ENCODE measurements around the gene LARP1.
A peak's percentile ranks its signal among the peaks of the same experiment; 100 is the strongest.
"Not testable (repeated sequence)": the region's sequence is repeated elsewhere in the genome, so short reads cannot be mapped to it uniquely, and the experiment has no call there.

LARP1 gene

GRCh38 chr5:154755361-154756008, at the start of gene LARP1:
TSS of gene LARP1 (plus strand) at chr5:154755377. CDS start at chr5:154755758, 381 bp downstream.
- peak; percentile 8 for DNase-seq (ENCODE audit: low spot score)

- no peak for DNase-seq (ENCODE audit: low spot score)
Measured at GRCh38 chr5:154706416-154706815, 48.8 kb upstream of the LARP1 start.

GRCh38 chr5:154707641-154708040, 47.5 kb upstream of the LARP1 start:
- DNase-seq (ENCODE audit: low spot score), result no peak

GRCh38 chr5:154708207-154708606, 47.0 kb upstream of the LARP1 start:
- DNase-seq (ENCODE audit: low spot score), result no peak

- DNase-seq (ENCODE audit: low spot score), result no peak
Measured at GRCh38 chr5:154708846-154709245, 46.3 kb upstream of the LARP1 start.

- no peak for DNase-seq (ENCODE audit: low spot score)
Measured at GRCh38 chr5:154709368-154710305, 45.5 kb upstream of the LARP1 start.

- no peak for DNase-seq (ENCODE audit: low spot score)
Measured at GRCh38 chr5:154712518-154713437, 42.4 kb upstream of the LARP1 start.

GRCh38 chr5:154713615-154714125, 41.5 kb upstream of the LARP1 start:
- no peak for DNase-seq (ENCODE audit: low spot score)

- no peak for DNase-seq (ENCODE audit: low spot score)
Measured at GRCh38 chr5:154714266-154714986, 40.8 kb upstream of the LARP1 start.

- no peak for DNase-seq (ENCODE audit: low spot score)
Measured at GRCh38 chr5:154721481-154722058, 33.6 kb upstream of the LARP1 start.

- DNase-seq (ENCODE audit: low spot score), result no peak
Measured at GRCh38 chr5:154722097-154722496, 33.1 kb upstream of the LARP1 start.

- DNase-seq (ENCODE audit: low spot score), result no peak
Measured at GRCh38 chr5:154722936-154723335, 32.2 kb upstream of the LARP1 start.

GRCh38 chr5:154723740-154724505, 31.3 kb upstream of the LARP1 start:
- DNase-seq (ENCODE audit: low spot score), result no peak

GRCh38 chr5:154727361-154727760, 27.8 kb upstream of the LARP1 start:
- no peak for DNase-seq (ENCODE audit: low spot score)

GRCh38 chr5:154728939-154729588, 26.1 kb upstream of the LARP1 start:
- no peak for DNase-seq (ENCODE audit: low spot score)

- no peak for DNase-seq (ENCODE audit: low spot score)
Measured at GRCh38 chr5:154729613-154730012, 25.6 kb upstream of the LARP1 start.

- not testable (repeated sequence) for DNase-seq (ENCODE audit: low spot score)
Measured at GRCh38 chr5:154730761-154731160, 24.4 kb upstream of the LARP1 start.

- DNase-seq (ENCODE audit: low spot score), result no peak
Measured at GRCh38 chr5:154732212-154732611, 23.0 kb upstream of the LARP1 start.

All from CD4-positive, alpha-beta T cell treated with Interleukin-6 at 100 ng/mL for 8 hours (primary cell).